Inflammatory macrophage (primary cell): ENCODE results near the gene SIAH3.

Experiments used
- DNase-seq, 2 donors: peaks; one replicate each; pipeline ENCODE4 v3.0.0-alpha.2; 2020 to 2022

SIAH3 gene

GRCh38 chr13:45820106-45820838 lies 31.3 kb downstream of the SIAH3 start:
- DNase-seq: no peak

- no peak for DNase-seq
Measured at GRCh38 chr13:45817833-45818232, 33.7 kb downstream of the SIAH3 start.

GRCh38 chr13:45816427-45816826 lies 35.1 kb downstream of the SIAH3 start:
- no peak for DNase-seq

GRCh38 chr13:45812695-45813372 lies 38.7 kb downstream of the SIAH3 start:
- no peak for DNase-seq

GRCh38 chr13:45811891-45812694 lies 39.5 kb downstream of the SIAH3 start:
- no peak for DNase-seq

- DNase-seq: no peak
Measured at GRCh38 chr13:45809801-45810394, 41.7 kb downstream of the SIAH3 start.

GRCh38 chr13:45808925-45809324 lies 42.6 kb downstream of the SIAH3 start:
- no peak for DNase-seq

GRCh38 chr13:45807520-45808099 lies 43.9 kb downstream of the SIAH3 start:
- DNase-seq: peak; percentile 51 to 53

GRCh38 chr13:45800485-45800884 lies 51.1 kb downstream of the SIAH3 start:
- DNase-seq: no peak

GRCh38 chr13:45799451-45799850 lies 52.1 kb downstream of the SIAH3 start:
- DNase-seq: no peak

GRCh38 chr13:45798851-45799250 lies 52.7 kb downstream of the SIAH3 start:
- DNase-seq: no peak

- DNase-seq: no peak
Measured at GRCh38 chr13:45796426-45797235, 54.9 kb downstream of the SIAH3 start.

GRCh38 chr13:45792827-45793303 lies 58.7 kb downstream of the SIAH3 start:
- no peak for DNase-seq

GRCh38 chr13:45788011-45788410 lies 63.5 kb downstream of the SIAH3 start:
- no peak for DNase-seq

- no peak for DNase-seq
Measured at GRCh38 chr13:45787346-45787745, 64.2 kb downstream of the SIAH3 start.

- DNase-seq: no peak
Measured at GRCh38 chr13:45786293-45786920, 65.1 kb downstream of the SIAH3 start.

- DNase-seq: no peak
Measured at GRCh38 chr13:45784755-45785675, 66.5 kb downstream of the SIAH3 start.

GRCh38 chr13:45783346-45784043 lies 68.1 kb downstream of the SIAH3 start:
- DNase-seq: no peak

GRCh38 chr13:45782327-45783045 lies 69.1 kb downstream of the SIAH3 start:
- DNase-seq: peak in 1 of 2 donors; percentile 6
